K562 (cell line): ENCODE measurements around the gene PROK2. TPM values are rescaled to one million over a fixed set of nuclear protein-coding genes. Genes with fewer than 3 reads are reported as not detected.

ENCODE experiments used
- ATAC-seq: fragments of 200-7000 bp; cut with Tn5 transposase; 3 replicates; pipeline ENCODE4 v1.9.1; 2020; ENCODE audit warnings: moderate library complexity
- BruUV-seq: library from RNA; stranded (reverse); fragments of 400-500 nt; replicated peaks from 2 replicates; lab custom pipeline; 2021; lab: Mats Ljungman, UMichigan
- CTCF ChIA-PET: fragments of 300-600 bp; formaldehyde crosslinking; extraction: SDS; loops from one replicate; lab custom pipeline; 2021; ENCODE audit warnings: low intra/inter-chr PET ratio; lab: Yijun Ruan, JAX
- POLR2A ChIA-PET: fragments of 300-600, 350-650 bp; sonication (Branson Sonifier 250); formaldehyde crosslinking; extraction: SDS; loops from one replicate; lab custom pipeline; 2021; ENCODE audit warnings: antibody characterized with exemption, inconsistent platforms; lab: Yijun Ruan, JAX
- DNase-seq, 4 experiments: peaks; one replicate each; pipeline versions ENCODE4 v3.0.0 to v3.0.0-alpha.2; 2011 to 2018; ENCODE audit warnings: low spot score in 3 of 4, mixed read lengths in 3 of 4; ENCODE audit errors: extremely low read depth in 1 of 4
- FAIRE-seq: peaks from 2 replicates; lab custom pipeline; 2011; peaks lifted over from hg19 to GRCh38; lab: Jason Lieb, UNC
- H2AFZ ChIP-seq: 2 replicates; pipeline ENCODE4 v1.6.0; 2011; ENCODE audit warnings: low read depth, low read length, control low read depth, inconsistent platforms
- H3K27ac ChIP-seq: fragments of 200-600 bp; 3 replicates; pipeline ENCODE4 v1.8.0; 2011; ENCODE audit warnings: low read depth, mild to moderate bottlenecking, control low read depth, inconsistent platforms, low read length, moderate library complexity, mixed read lengths; ENCODE audit errors: extremely low read depth
- H3K27me3 ChIP-seq, 2 experiments: fragments of 300-600 bp in 1 of 2; 2 replicates in 1 of 2; 3 replicates in 1 of 2; pipeline versions ENCODE4 v1.6.0 to v1.8.0; 2011; ENCODE audit warnings: inconsistent platforms in 2 of 2, low read length in 2 of 2, mild to moderate bottlenecking in 1 of 2, mixed read lengths in 1 of 2, moderate library complexity in 1 of 2; ENCODE audit not compliant: control insufficient read depth in 2 of 2, insufficient read depth in 2 of 2
- H3K36me3 ChIP-seq: fragments of 300-600 bp; 3 replicates; pipeline ENCODE4 v1.8.0; 2011; ENCODE audit warnings: mild to moderate bottlenecking, low read length, inconsistent platforms; ENCODE audit not compliant: control insufficient read depth, insufficient read depth
- H3K4me1 ChIP-seq, 2 experiments: fragments of 200-600 bp in 1 of 2; replicated peaks in 1 of 2; 2 replicates in 1 of 2; 3 replicates in 1 of 2; pipeline versions ENCODE4 v1.5.1 to v1.8.0; 2011; ENCODE audit warnings: inconsistent platforms in 2 of 2, low read length in 2 of 2, mild to moderate bottlenecking in 1 of 2, mixed read lengths in 1 of 2, moderate library complexity in 1 of 2; ENCODE audit not compliant: control insufficient read depth in 2 of 2, insufficient read depth in 2 of 2
- H3K4me2 ChIP-seq: 2 replicates; pipeline ENCODE4 v1.6.1; 2011; ENCODE audit warnings: low read length, control low read depth, inconsistent platforms, mixed read lengths; ENCODE audit not compliant: insufficient read depth
- H3K4me3 ChIP-seq: fragments of 200-600 bp; sonication (generic), shearing (Covaris generic); 2 replicates; pipeline ENCODE4 v1.5.1; 2016; ENCODE audit warnings: control low read depth, inconsistent platforms
- H3K79me2 ChIP-seq: fragments of 200-600 bp; 3 replicates; pipeline ENCODE4 v1.8.0; 2011; ENCODE audit warnings: low read length, inconsistent platforms; ENCODE audit not compliant: control insufficient read depth, insufficient read depth
- H3K9ac ChIP-seq, 2 experiments: 2 replicates each; pipeline versions ENCODE4 v1.6.0 to v1.6.1; 2011; ENCODE audit warnings: low read depth in 2 of 2, low read length in 2 of 2, control low read depth in 1 of 2, inconsistent platforms in 1 of 2, mild to moderate bottlenecking in 1 of 2, mixed read lengths in 1 of 2; ENCODE audit not compliant: insufficient read depth in 1 of 2
- H3K9me1 ChIP-seq: one replicate; pipeline ENCODE4 v1.6.0; 2011; ENCODE audit warnings: inconsistent platforms, mild to moderate bottlenecking, low read length, moderate library complexity; ENCODE audit not compliant: control insufficient read depth, insufficient read depth
- H3K9me3 ChIP-seq: replicated peaks from 2 replicates; pipeline ENCODE4 v1.5.1; 2011; ENCODE audit warnings: low read depth, low read length, inconsistent platforms; ENCODE audit not compliant: control insufficient read depth, insufficient read depth
- H4K20me1 ChIP-seq: replicated peaks from 2 replicates; pipeline ENCODE4 v1.6.1; 2011; ENCODE audit warnings: low read length, inconsistent platforms, mixed read lengths; ENCODE audit not compliant: control insufficient read depth, insufficient read depth
- BMI1 ChIP-seq: fragments of 150-350 bp; IDR thresholded peaks from 2 replicates; pipeline ENCODE4 v1.6.1; 2014; ENCODE audit warnings: low read length
- DEAF1 ChIP-seq: fragments of 450-650 bp; formaldehyde crosslinking; IDR thresholded peaks from 2 replicates; pipeline ENCODE4 v1.4.0; 2020; ENCODE audit warnings: mild to moderate bottlenecking, moderate library complexity
- ELK3 ChIP-seq: fragments of 450-650 bp; formaldehyde crosslinking; IDR thresholded peaks from 2 replicates; pipeline ENCODE4 v1.4.0; 2020; ENCODE audit warnings: mild to moderate bottlenecking
- EP300 ChIP-seq: IDR thresholded peaks from 2 replicates; pipeline ENCODE4 v1.6.1; 2012; ENCODE audit warnings: low read length, improper control_type of control experiment
- FOSL1 ChIP-seq: fragments of 200-800 bp; sonication (Bioruptor generic); conservative IDR thresholded peaks from 2 replicates; pipeline ENCODE4 v1.6.1; 2016; ENCODE audit warnings: missing genetic modification characterization, missing compliant biosample characterization
- KDM1A ChIP-seq, 2 experiments: fragments of 450-650 bp; IDR thresholded peaks; 2 replicates each; pipeline ENCODE4 v1.6.1; 2016; ENCODE audit warnings: mild to moderate bottlenecking in 2 of 2
- RBM15 ChIP-seq: fragments of 200-400 bp; formaldehyde crosslinking; IDR thresholded peaks from 2 replicates; pipeline ENCODE4 v1.6.1; 2018; ENCODE audit warnings: mild to moderate bottlenecking, low read length, moderate library complexity; ENCODE audit not compliant: insufficient read depth
- RFX1 ChIP-seq: fragments of 450-650 bp; IDR thresholded peaks from 2 replicates; pipeline ENCODE4 v1.6.1; 2016; ENCODE audit warnings: mild to moderate bottlenecking, moderate library complexity
- SMARCC2 ChIP-seq: fragments of 450-650 bp; IDR thresholded peaks from 2 replicates; pipeline ENCODE4 v1.6.1; 2017; ENCODE audit warnings: antibody characterized with exemption, moderate library complexity, mild to moderate bottlenecking, low read depth
- WHSC1 ChIP-seq: IDR thresholded peaks from one replicate; pipeline ENCODE4 v1.6.1; 2012; ENCODE audit warnings: low read length, control low read depth, inconsistent platforms
- ZFP91 ChIP-seq: sonication (generic); formaldehyde crosslinking; IDR thresholded peaks from 2 replicates; pipeline ENCODE4 v1.8.0; 2022; ENCODE audit warnings: mild to moderate bottlenecking, missing genetic modification reagents
- ZNF143 ChIP-seq: sonication (generic); formaldehyde crosslinking; IDR thresholded peaks from 2 replicates; pipeline ENCODE4 v1.9.0; 2022; ENCODE audit warnings: mild to moderate bottlenecking, missing genetic modification reagents
- ZNF174 ChIP-seq: fragments of 250-450 bp; sonication (Bioruptor Pico); IDR thresholded peaks from 2 replicates; pipeline ENCODE4 v1.4.0; 2020; ENCODE audit warnings: mild to moderate bottlenecking
- WGBS: fragments of 100-300 bp; shearing (Covaris generic); methylation state at CpG from one replicate; pipeline ENCODE4 v1.1.6; 2016; ENCODE audit warnings: low coverage, mixed read lengths; ENCODE audit not compliant: insufficient coverage; ENCODE audit errors: missing lambda C conversion rate; 5-methylcytosine and 5-hydroxymethylcytosine counted together
- in situ Hi-C: fragments of 300-500 bp; cut with MboI; formaldehyde crosslinking; loops from 4 replicates; pipeline ENCODE4 v1.15.0; 2018; ENCODE audit warnings: inconsistent platforms, mixed read lengths
- intact Hi-C: fragments of 100-400 bp; cut with micrococcal nuclease; formaldehyde crosslinking; loops from 2 replicates; pipeline ENCODE4 v1.14.2; 2022
- polyA plus RNA-seq, 8 experiments: library from polyadenylated mRNA; depleted of rRNA in 4 of 8; stranded (reverse) in 5 of 8; unstranded in 3 of 8; fragments of >200 nt; fragmentation: Nextera tagmentation in 2 of 8; fragmentation: Illumina TruSeq in 1 of 8; extraction: Ambion mirVana in 2 of 8; extraction: Trizol in 1 of 8; gene quantifications; 2 replicates each; pipeline versions ENCODE4 v1.2.1 to v1.2.3, GENCODE V29; 2011 to 2014; ENCODE audit warnings: inconsistent platforms in 1 of 8, missing spikeins in 1 of 8
- total RNA-seq, 7 experiments: library from RNA; depleted of rRNA in 6 of 7; stranded (reverse); fragments of >200 nt in 6 of 7; fragmentation: Illumina TruSeq in 2 of 7; extraction: Trizol in 2 of 7; gene quantifications; 2 replicates each; pipeline versions ENCODE4 v1.2.1 to v1.2.3, GENCODE V29; 2011 to 2021; ENCODE audit warnings: low replicate concordance in 1 of 7

The PROK2 gene
- total and polyA plus RNA-seq, 9 of the 15 experiments (the other 6 are each of a cell fraction or from before 2014, with no cell fraction given): 0.07 to 0.13 TPM; not detected in 7

GRCh38 chr3:71778353-71778752 lies 6.6 kb downstream of the PROK2 start:
- H3K79me2 ChIP-seq: no peaks in the 10 kb centered on the region
- TF ChIP-seq SMARCC2: no peak
- no peak for TF ChIP-seq ELK3 (CRISPR knock-in tag)
- TF ChIP-seq BMI1: no peak
- no peak for TF ChIP-seq ZNF143
- TF ChIP-seq, all 486 proteins: peak for 0
- no peak overlapping the region for H3K4me3 ChIP-seq
- ATAC-seq: no peak
- WGBS: 21% methylated on average over 3 of the region's 3 CpGs
- no peaks in the 10 kb centered on the region for H3K36me3 ChIP-seq
- DNase-seq: no peak
- H3K4me1 ChIP-seq: peaks cover 0 to 21% of the 10 kb centered on the region in 2 experiments; a peak in 3 of 5 replicates
- no TSS peak for BruUV-seq
- H4K20me1 ChIP-seq: no peaks in the 10 kb centered on the region
- intact Hi-C loops (no loop called here), in situ Hi-C loops (no loop called here)
- POLR2A ChIA-PET: interaction anchor here (0.6 kb wide), 1 partner anchor 78 kb away, joined by 3 read pairs; no protein-coding TSS in a partner anchor
- CTCF ChIA-PET: no interaction called here
- H3K9me3 ChIP-seq: no peaks in the 10 kb centered on the region
- no peak overlapping the region; a peak in 1 of 4 replicates for H3K9ac ChIP-seq
- H2AFZ ChIP-seq: peak overlapping the region; percentile 78
- peak overlapping the region; percentile 49; the same call in 2 of the 3 replicates for H3K27ac ChIP-seq
- no peak overlapping the region for H3K4me2 ChIP-seq
- H3K9me1 ChIP-seq: no peaks in the 10 kb centered on the region
- no peak for FAIRE-seq
- H3K27me3 ChIP-seq: no peaks in the 10 kb centered on the region

- no peaks in the 10 kb centered on the region for H3K9me1 ChIP-seq
- H3K9ac ChIP-seq: no peak overlapping the region
- DNase-seq (no peak), FAIRE-seq (no peak), ATAC-seq (no peak)
- no peaks in the 10 kb centered on the region for H3K36me3 ChIP-seq
- in situ Hi-C loops (no loop called here), intact Hi-C loops (no loop called here)
- 23% methylated on average over 6 of the region's 6 CpGs for WGBS
- no peaks in the 10 kb centered on the region for H3K27me3 ChIP-seq
- no peak overlapping the region for H3K27ac ChIP-seq
- H3K4me2 ChIP-seq: no peak overlapping the region
- TF ChIP-seq RFX1 (no peak), RBM15 (no peak), EP300 (no peak), KDM1A (IDR thresholded peaks at IDR 0.05) (no peak), WHSC1 (no peak), DEAF1 (no peak), ZFP91 (CRISPR knock-in tag) (no peak), FOSL1 (tag) (peak; percentile 35; the same call in 1 of the 2 replicates), ZNF174 (CRISPR knock-in tag) (no peak)
- peaks cover 0 to 19% of the 10 kb centered on the region in 2 experiments; a peak in 3 of 5 replicates for H3K4me1 ChIP-seq
- no TSS peak for BruUV-seq
- CTCF ChIA-PET: no interaction called here
- POLR2A ChIA-PET: no interaction called here
- no peak overlapping the region for H3K4me3 ChIP-seq
- no peaks in the 10 kb centered on the region for H3K79me2 ChIP-seq
- peak overlapping the region; percentile 37 for H2AFZ ChIP-seq
- no peaks in the 10 kb centered on the region for H4K20me1 ChIP-seq
- no peaks in the 10 kb centered on the region for H3K9me3 ChIP-seq
Measured at GRCh38 chr3:71776538-71776937, 8.4 kb downstream of the PROK2 start.
